B cell (primary cell): ENCODE results near the gene ANKRD34A. TPM values are rescaled to one million over a fixed set of nuclear protein-coding genes. Genes with fewer than 3 reads are reported as not detected.

ENCODE experiments used
- ATAC-seq: fragments of 200-7000 bp; cut with Tn5 transposase; one replicate; pipeline ENCODE4 v1.10.0; 2021; ENCODE audit warnings: low read depth, mild to moderate bottlenecking, moderate number of reproducible peaks, moderate library complexity
- CTCF ChIA-PET: fragments of 350-600 bp; sonication (Branson Sonifier 250); formaldehyde crosslinking; loops from one replicate; lab custom pipeline; 2021; ENCODE audit warnings: antibody characterized with exemption, inconsistent platforms; lab: Charles Lee
- POLR2A ChIA-PET: fragments of 350-600 bp; sonication (Branson Sonifier 250); formaldehyde crosslinking; loops from one replicate; lab custom pipeline; 2021; ENCODE audit warnings: antibody characterized with exemption; lab: Charles Lee
- DNase-seq: peaks from one replicate; pipeline ENCODE4 v3.0.0; 2013
- H2AFZ ChIP-seq: 2 replicates; pipeline ENCODE4 v1.6.1; 2012; ENCODE audit warnings: mild to moderate bottlenecking, low read depth, low read length; ENCODE audit not compliant: insufficient read depth, poor library complexity, severe bottlenecking
- H3K27ac ChIP-seq, 2 donors: 1 replicate in 1 of 2; 2 replicates in 1 of 2; pipeline ENCODE4 v1.5.1; 2012 to 2013; ENCODE audit warnings: low read length in 2 of 2, mild to moderate bottlenecking in 2 of 2, moderate library complexity in 1 of 2
- H3K27me3 ChIP-seq, 4 experiments: fragments of 200-600 bp in 1 of 4; sonication (generic) in 1 of 4; replicated peaks in 1 of 4; 1 replicate in 2 of 4; 2 replicates in 2 of 4; pipeline versions ENCODE4 v1.6.1 to v1.7.0; 2013 to 2016; ENCODE audit warnings: low read length in 3 of 4, mild to moderate bottlenecking in 2 of 4, mixed read lengths in 1 of 4, moderate library complexity in 1 of 4; ENCODE audit not compliant: insufficient read depth in 4 of 4, control insufficient read depth in 3 of 4; ENCODE audit errors: control extremely low read depth in 1 of 4
- H3K36me3 ChIP-seq, 2 experiments: replicated peaks in 1 of 2; 1 replicate in 1 of 2; 2 replicates in 1 of 2; pipeline versions ENCODE4 v1.6.1 to v1.7.1; 2013; ENCODE audit warnings: low read length in 1 of 2; ENCODE audit not compliant: insufficient read depth in 2 of 2, control insufficient read depth in 1 of 2; ENCODE audit errors: control extremely low read depth in 1 of 2, extremely low read depth in 1 of 2
- H3K4me1 ChIP-seq, 2 donors: fragments of 200-600 bp in 1 of 2; sonication (generic) in 1 of 2; 1 replicate in 1 of 2; 2 replicates in 1 of 2; pipeline versions ENCODE4 v1.5.1 to v1.6.1; 2013 to 2017; ENCODE audit warnings: low read length in 2 of 2; ENCODE audit not compliant: control insufficient read depth in 2 of 2, insufficient read depth in 2 of 2
- H3K4me2 ChIP-seq: replicated peaks from 2 replicates; pipeline ENCODE3; 2012; ENCODE audit warnings: mild to moderate bottlenecking, low read depth, low read length; ENCODE audit not compliant: poor library complexity, severe bottlenecking
- H3K4me3 ChIP-seq, 5 experiments: fragments of 200-600 bp in 1 of 5; sonication (generic) in 1 of 5; 1 replicate in 3 of 5; 2 replicates in 2 of 5; pipeline versions ENCODE4 v1.5.1 to v1.7.0; 2011 to 2016; ENCODE audit warnings: low read length in 4 of 5, mild to moderate bottlenecking in 4 of 5, low read depth in 2 of 5, control low read depth in 1 of 5, moderate library complexity in 1 of 5; ENCODE audit not compliant: insufficient read depth in 1 of 5; ENCODE audit errors: control extremely low read depth in 1 of 5, extremely low read depth in 1 of 5
- H3K79me2 ChIP-seq: fragments of 200-600 bp; sonication (generic); one replicate; pipeline ENCODE4 v1.6.0; 2016; ENCODE audit warnings: low read length; ENCODE audit not compliant: control insufficient read depth, insufficient read depth
- H3K9ac ChIP-seq: fragments of 200-600 bp; sonication (generic); 2 replicates; pipeline ENCODE4 v1.6.1; 2017; ENCODE audit warnings: mild to moderate bottlenecking, low read length, moderate library complexity
- H3K9me3 ChIP-seq, 3 donors: one replicate each; pipeline versions ENCODE4 v1.6.1 to v1.7.1; 2013; ENCODE audit warnings: low read length in 2 of 3; ENCODE audit not compliant: control insufficient read depth in 2 of 3, insufficient read depth in 1 of 3; ENCODE audit errors: control extremely low read depth in 1 of 3
- H4K20me1 ChIP-seq: 2 replicates; pipeline ENCODE4 v1.6.0; 2012; ENCODE audit warnings: mild to moderate bottlenecking, low read length; ENCODE audit not compliant: insufficient read depth, control insufficient read depth, poor library complexity, severe bottlenecking
- H3K27ac Mint-ChIP-seq: one replicate; pipeline ENCODE4 v1.8.0; 2021; ENCODE audit warnings: mixed read lengths
- H3K27me3 Mint-ChIP-seq: one replicate; pipeline ENCODE4 v1.8.0; 2021; ENCODE audit warnings: mixed read lengths
- H3K4me1 Mint-ChIP-seq: one replicate; pipeline ENCODE4 v1.8.0; 2021; ENCODE audit warnings: mixed read lengths
- H3K4me3 Mint-ChIP-seq: one replicate; pipeline ENCODE4 v1.8.0; 2021; ENCODE audit warnings: mixed read lengths
- H3K9me3 Mint-ChIP-seq: one replicate; pipeline ENCODE4 v1.8.0; 2022; ENCODE audit warnings: mixed read lengths; ENCODE audit not compliant: insufficient read depth
- EZH2 ChIP-seq: IDR thresholded peaks from 2 replicates; pipeline ENCODE4 v1.6.1; 2012; ENCODE audit warnings: borderline replicate concordance, low read depth, mild to moderate bottlenecking, moderate library complexity, low read length; ENCODE audit not compliant: insufficient read depth, poor library complexity, severe bottlenecking
- WGBS: methylation state at CpG from one replicate; pipeline ENCODE4 v1.1.5; 2013; ENCODE audit warnings: missing lambda C conversion rate; ENCODE audit not compliant: insufficient coverage; 5-methylcytosine and 5-hydroxymethylcytosine counted together
- intact Hi-C: fragments of 100-400 bp; cut with micrococcal nuclease; formaldehyde crosslinking; loops from one replicate; pipeline ENCODE4 v1.10.0; 2022
- polyA plus RNA-seq: library from polyadenylated mRNA; depleted of rRNA; stranded (reverse); fragments of >200 nt; gene quantifications from 2 replicates; pipeline ENCODE4 v1.2.3, GENCODE V29; 2012
- total RNA-seq, 2 donors: library from RNA; stranded (reverse); fragments of 120-200 nt in 1 of 2; gene quantifications; 1 replicate in 1 of 2; 2 replicates in 1 of 2; pipeline versions ENCODE4 v1.2.3 to v1.2.4, GENCODE V29; 2013 to 2022
- TF ChIP-seq, protein P1 (sequence below): fragments of 200-600 bp; IDR thresholded peaks from one replicate; pipeline ENCODE4 v1.8.0; 2022; ENCODE audit warnings: antibody characterized with exemption, mild to moderate bottlenecking

Gene ANKRD34A
- total and polyA plus RNA-seq, 2 donors (not counting 1 experiment from before 2014, with no cell fraction given), result 0.86 to 1.8 TPM

DNA sequence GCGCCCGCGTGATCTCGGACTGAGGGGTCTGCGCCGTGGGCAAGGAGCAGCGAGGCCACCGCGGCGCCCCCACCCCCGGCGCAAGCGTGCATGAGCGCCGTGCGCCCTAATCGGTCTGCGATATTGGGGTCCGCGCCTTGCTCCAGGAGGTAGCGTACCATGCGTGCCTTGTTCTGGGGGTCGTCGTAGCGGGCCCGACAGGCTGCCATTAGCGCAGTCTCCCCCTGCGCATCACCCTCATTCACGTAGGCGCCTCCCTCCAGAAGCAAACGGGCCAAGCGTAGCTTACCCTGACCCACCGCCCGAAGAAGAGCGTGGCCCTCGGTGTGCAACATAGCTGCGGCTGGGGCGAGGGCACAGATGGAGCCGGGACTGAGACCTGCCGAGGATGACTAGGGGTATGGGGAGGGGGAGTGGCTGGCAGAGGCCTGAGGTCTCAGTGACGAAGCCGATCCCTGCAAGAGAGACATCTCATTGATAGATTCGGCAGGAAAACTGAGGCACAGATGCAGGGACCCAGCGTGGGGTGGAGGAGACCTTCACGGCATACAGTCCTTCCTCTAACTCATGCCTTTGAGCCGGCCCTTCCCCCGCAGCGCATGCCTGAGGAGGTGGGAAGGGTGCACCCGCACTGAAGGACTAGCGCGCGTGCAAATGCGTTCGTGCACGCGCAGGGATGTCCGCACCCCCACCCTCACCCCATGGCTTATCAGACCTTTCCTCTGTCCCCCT, 2.8 kb downstream of the ANKRD34A start:
- Histone ChIP-seq H3K9ac (peak overlapping the region; percentile 77), H3K9me3 (no peaks in the 10 kb centered on the region), H2AFZ (peak overlapping the region; percentile 89), H3K27ac (no peak overlapping the region), H4K20me1 (no peaks in the 10 kb centered on the region), H3K4me3 (peak overlapping the region; percentile 61 to 86 (median 72)), H3K36me3 (no peaks in the 10 kb centered on the region), H3K27me3 (no peaks in the 10 kb centered on the region), H3K4me2 (peak overlapping the region; percentile 89), H3K4me1 (peaks cover 52 to 73% of the 10 kb centered on the region in 2 donors), H3K79me2 (peaks cover 57% of the 10 kb centered on the region)
- Mint-ChIP-seq H3K27me3 (no peaks in the 10 kb centered on the region), H3K4me1 (peaks cover 77% of the 10 kb centered on the region), H3K4me3 (peak overlapping the region; percentile 99), H3K27ac (peak overlapping the region; percentile 90), H3K9me3 (no peaks in the 10 kb centered on the region)
- ChIA-PET CTCF (interaction anchor here (1.1 to 5.6 kb wide), 2 partner anchors 18 to 116 kb away, joined by 3 to 82 read pairs; partner anchors contain the start of gene NUDT17), POLR2A (interaction anchor here (0.6 to 3.5 kb wide), 6 partner anchors 18 to 1580 kb away, joined by 3 to 19 read pairs (median 4); partner anchors contain the start of genes BCL9, PEX11B and PIAS3)
- TF ChIP-seq EZH2, result no peak
- TF ChIP-seq, protein P1, sequence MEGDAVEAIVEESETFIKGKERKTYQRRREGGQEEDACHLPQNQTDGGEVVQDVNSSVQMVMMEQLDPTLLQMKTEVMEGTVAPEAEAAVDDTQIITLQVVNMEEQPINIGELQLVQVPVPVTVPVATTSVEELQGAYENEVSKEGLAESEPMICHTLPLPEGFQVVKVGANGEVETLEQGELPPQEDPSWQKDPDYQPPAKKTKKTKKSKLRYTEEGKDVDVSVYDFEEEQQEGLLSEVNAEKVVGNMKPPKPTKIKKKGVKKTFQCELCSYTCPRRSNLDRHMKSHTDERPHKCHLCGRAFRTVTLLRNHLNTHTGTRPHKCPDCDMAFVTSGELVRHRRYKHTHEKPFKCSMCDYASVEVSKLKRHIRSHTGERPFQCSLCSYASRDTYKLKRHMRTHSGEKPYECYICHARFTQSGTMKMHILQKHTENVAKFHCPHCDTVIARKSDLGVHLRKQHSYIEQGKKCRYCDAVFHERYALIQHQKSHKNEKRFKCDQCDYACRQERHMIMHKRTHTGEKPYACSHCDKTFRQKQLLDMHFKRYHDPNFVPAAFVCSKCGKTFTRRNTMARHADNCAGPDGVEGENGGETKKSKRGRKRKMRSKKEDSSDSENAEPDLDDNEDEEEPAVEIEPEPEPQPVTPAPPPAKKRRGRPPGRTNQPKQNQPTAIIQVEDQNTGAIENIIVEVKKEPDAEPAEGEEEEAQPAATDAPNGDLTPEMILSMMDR, result no peak
- WGBS, result under 1% methylated on average over 54 of the region's 57 CpGs
- ATAC-seq (no peak), DNase-seq (peak; percentile 62)
- intact Hi-C loops, result no loop called here

DNA sequence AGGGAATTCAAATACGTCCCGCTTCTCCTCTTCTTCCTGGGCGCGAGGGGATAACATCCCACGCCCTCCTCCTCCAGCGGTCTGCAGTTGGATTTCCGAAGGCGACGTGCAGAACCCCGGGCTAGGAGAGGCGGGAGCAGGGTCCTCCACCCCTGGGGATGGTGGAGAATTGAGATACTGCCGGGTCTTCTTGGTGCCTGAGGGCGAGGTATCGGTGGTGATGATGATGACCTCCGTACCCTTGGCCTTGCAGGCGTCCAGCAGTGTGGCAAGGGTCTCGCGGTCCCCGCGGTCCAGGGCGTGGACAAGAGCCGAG, 3.3 kb downstream of the ANKRD34A start:
- peaks cover 57 to 78% of the 10 kb centered on the region in 2 donors for H3K4me1 ChIP-seq
- ATAC-seq (no peak), DNase-seq (peak; percentile 45)
- H4K20me1 ChIP-seq, result no peaks in the 10 kb centered on the region
- Mint-ChIP-seq H3K4me3 (peak overlapping the region; percentile 99), H3K4me1 (peaks cover 81% of the 10 kb centered on the region), H3K27me3 (no peaks in the 10 kb centered on the region), H3K9me3 (no peaks in the 10 kb centered on the region), H3K27ac (peak overlapping the region; percentile 84)
- H3K27ac ChIP-seq, result peak overlapping the region in 1 of 2 donors; percentile 57
- no peaks in the 10 kb centered on the region for H3K27me3 ChIP-seq
- POLR2A ChIA-PET, result interaction anchor here (1.1 to 1.5 kb wide), 2 partner anchors 42 to 102 kb away, joined by 3 to 4 read pairs; partner anchors contain the start of genes PEX11B and PIAS3
- WGBS, result under 1% methylated on average over 13 of the region's 22 CpGs
- intact Hi-C loops, result no loop called here
- no peak for TF ChIP-seq EZH2
- TF ChIP-seq, protein P1, result no peak
- H3K36me3 ChIP-seq, result no peaks in the 10 kb centered on the region
- H3K79me2 ChIP-seq, result peaks cover 57% of the 10 kb centered on the region
- peak overlapping the region; percentile 89 for H3K4me2 ChIP-seq
- H3K9ac ChIP-seq, result peak overlapping the region; percentile 77
- no peaks in the 10 kb centered on the region for H3K9me3 ChIP-seq
- H3K4me3 ChIP-seq, result peak overlapping the region; percentile 61 to 86 (median 72)
- CTCF ChIA-PET, result interaction anchor here (2.3 to 4.4 kb wide), 2 partner anchors 17 to 34 kb away, joined by 7 to 34 read pairs; partner anchors contain the start of gene RBM8A
- peak overlapping the region; percentile 89 for H2AFZ ChIP-seq
